NCI-H187 (cell line): ENCODE measurements around the gene SCG3.

Source experiments
- DNase-seq, 2 experiments: peaks; one replicate each; lab custom pipeline; 2025; lab: John Stamatoyannopoulos, UW

SCG3 gene

GRCh38 chr15:51678096-51678495 is 3.2 kb upstream of the SCG3 start:
- DNase-seq, result no peak

GRCh38 chr15:51680321-51680720 is 982 bp upstream of the SCG3 start:
- DNase-seq, result no peak

GRCh38 chr15:51687565-51687964 is 6.3 kb downstream of the SCG3 start:
- no peak for DNase-seq

- no peak for DNase-seq
These were observed 7.6 kb downstream of the SCG3 start for GRCh38 chr15:51688863-51689262.

GRCh38 chr15:51692154-51692553 is 10.9 kb downstream of the SCG3 start:
- no peak for DNase-seq

GRCh38 chr15:51696566-51696965 is 15.3 kb downstream of the SCG3 start:
- DNase-seq, result no peak

GRCh38 chr15:51697163-51697562 is 15.9 kb downstream of the SCG3 start:
- no peak for DNase-seq

- DNase-seq, result no peak
These were observed 18.1 kb downstream of the SCG3 start for GRCh38 chr15:51699373-51699772.

GRCh38 chr15:51702710-51703109 is 21.4 kb downstream of the SCG3 start:
- no peak for DNase-seq

- no peak for DNase-seq
These were observed 25.0 kb downstream of the SCG3 start for GRCh38 chr15:51706291-51706690.

- DNase-seq, result no peak
These were observed 25.8 kb downstream of the SCG3 start for GRCh38 chr15:51706926-51707608.

GRCh38 chr15:51708013-51708412 is 26.7 kb downstream of the SCG3 start:
- no peak for DNase-seq

GRCh38 chr15:51709031-51709430 is 27.7 kb downstream of the SCG3 start:
- no peak for DNase-seq

GRCh38 chr15:51714162-51714561 is 32.9 kb downstream of the SCG3 start:
- no peak for DNase-seq

GRCh38 chr15:51714911-51715310 is 33.6 kb downstream of the SCG3 start:
- DNase-seq, result no peak

GRCh38 chr15:51718219-51718618 is 36.9 kb downstream of the SCG3 start:
- peak; percentile 38 to 39 for DNase-seq

GRCh38 chr15:51718746-51719145 is 37.4 kb downstream of the SCG3 start:
- DNase-seq, result no peak

- no peak for DNase-seq
These were observed 39.1 kb downstream of the SCG3 start for GRCh38 chr15:51720201-51720995.

GRCh38 chr15:51721199-51721960 is 40.1 kb downstream of the SCG3 start:
- DNase-seq, result no peak

GRCh38 chr15:51724199-51724598 is 42.9 kb downstream of the SCG3 start:
- no peak for DNase-seq

GRCh38 chr15:51724673-51725072 is 43.4 kb downstream of the SCG3 start:
- no peak for DNase-seq

- DNase-seq, result peak in 1 of 2 experiments; percentile 40
These were observed 45.2 kb downstream of the SCG3 start for GRCh38 chr15:51726302-51727073.
